Measurements from ENCODE around the gene TOX2. TPM values are rescaled to one million over a fixed set of nuclear protein-coding genes. Genes with fewer than 3 reads are reported as not detected.

TOX2 gene
- total RNA-seq, 2 experiments from 2014 or later = 0.23 TPM; not detected in 1

- intact Hi-C loops (cut with micrococcal nuclease; ENCODE audit: unreplicated experiment) = no loop called here
- H4K20me1 ChIP-seq (ENCODE audit: insufficient read depth, low read length) = no peaks in the 10 kb centered on the region
- H3K36me3 ChIP-seq (ENCODE audit: insufficient read depth, low read length) = no peaks in the 10 kb centered on the region
- H3K4me3 ChIP-seq (ENCODE audit: low read depth, low read length, poor library complexity, severe bottlenecking) = no peak overlapping the region
- no TSS peak for BruUV-seq (replicated peaks)
- H3K27ac ChIP-seq (ENCODE audit: low read depth, low read length, poor library complexity, severe bottlenecking) = no peak overlapping the region
- no peak for DNase-seq (ENCODE audit: low spot score)
- no peak overlapping the region for H2AFZ ChIP-seq (ENCODE audit: low read length)
- no peaks in the 10 kb centered on the region for H3K79me2 ChIP-seq (ENCODE audit: insufficient read depth, low read depth, low read length)
- no peaks in the 10 kb centered on the region for H3K9me3 ChIP-seq (ENCODE audit: low read length)
- POLR2A ChIA-PET = interaction anchor here (0.7 kb wide), 1 partner anchor 200 kb away, joined by 3 read pairs; no protein-coding TSS in a partner anchor
- no peaks in the 10 kb centered on the region for H3K9me2 ChIP-seq (ENCODE audit: insufficient read depth, low read length)
- TF ChIP-seq EZH2phosphoT487 (IDR thresholded peaks at IDR 0.05; ENCODE audit: borderline replicate concordance, low read depth, low read length) (no peak), CTCF (conservative IDR thresholded peaks at IDR 0.05; ENCODE audit: low read length) (no peak)
- H3K4me2 ChIP-seq (ENCODE audit: low read length) = no peak overlapping the region
- CTCF ChIA-PET (ENCODE audit: unreplicated experiment) = no interaction called here
- no peaks in the 10 kb centered on the region for H3K4me1 ChIP-seq (ENCODE audit: insufficient read depth, low read length, poor library complexity, severe bottlenecking)
Measured at GRCh38 chr20:44084891-44085290, 170.2 kb downstream of the TOX2 start.

GRCh38 chr20:44085616-44086434 is 171.2 kb downstream of the TOX2 start:
- Histone ChIP-seq H3K9me2 (ENCODE audit: insufficient read depth, low read length) (no peaks in the 10 kb centered on the region), H3K27ac (ENCODE audit: low read depth, low read length, poor library complexity, severe bottlenecking) (no peak overlapping the region), H3K36me3 (ENCODE audit: insufficient read depth, low read length) (no peaks in the 10 kb centered on the region), H3K4me2 (ENCODE audit: low read length) (no peak overlapping the region), H4K20me1 (ENCODE audit: insufficient read depth, low read length) (no peaks in the 10 kb centered on the region), H3K9me3 (ENCODE audit: low read length) (no peaks in the 10 kb centered on the region), H3K79me2 (ENCODE audit: insufficient read depth, low read depth, low read length) (no peaks in the 10 kb centered on the region), H3K4me1 (ENCODE audit: insufficient read depth, low read length, poor library complexity, severe bottlenecking) (no peaks in the 10 kb centered on the region), H2AFZ (ENCODE audit: low read length) (no peak overlapping the region), H3K4me3 (ENCODE audit: low read depth, low read length, poor library complexity, severe bottlenecking) (no peak overlapping the region)
- TF ChIP-seq CTCF (conservative IDR thresholded peaks at IDR 0.05; ENCODE audit: low read length) (no peak), EZH2phosphoT487 (IDR thresholded peaks at IDR 0.05; ENCODE audit: borderline replicate concordance, low read depth, low read length) (no peak)
- no TSS peak for BruUV-seq (replicated peaks)
- no peak for DNase-seq (ENCODE audit: low spot score)
- ChIA-PET POLR2A (no interaction called here), CTCF (ENCODE audit: unreplicated experiment) (no interaction called here)
- intact Hi-C loops (cut with micrococcal nuclease; ENCODE audit: unreplicated experiment) = no loop called here
